Measurements from ENCODE around the gene ABCC3.

DNA sequence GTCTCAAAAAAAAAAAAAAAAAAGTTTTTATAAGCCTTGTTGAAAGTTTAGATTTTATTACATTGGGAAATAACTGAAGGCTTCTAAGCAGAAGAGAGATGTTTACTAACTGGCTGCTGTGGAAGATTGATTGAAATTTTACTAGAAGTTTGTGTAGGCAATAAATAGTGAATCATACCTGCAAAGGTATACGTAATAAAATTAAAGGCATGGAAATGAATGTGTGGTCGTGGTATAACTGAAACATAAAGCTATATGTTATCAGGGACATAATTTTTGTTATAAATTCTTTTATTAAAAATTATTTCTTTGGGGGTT, 93.4 kb downstream of the ABCC3 start:
- TF ChIP-seq, protein P1, sequence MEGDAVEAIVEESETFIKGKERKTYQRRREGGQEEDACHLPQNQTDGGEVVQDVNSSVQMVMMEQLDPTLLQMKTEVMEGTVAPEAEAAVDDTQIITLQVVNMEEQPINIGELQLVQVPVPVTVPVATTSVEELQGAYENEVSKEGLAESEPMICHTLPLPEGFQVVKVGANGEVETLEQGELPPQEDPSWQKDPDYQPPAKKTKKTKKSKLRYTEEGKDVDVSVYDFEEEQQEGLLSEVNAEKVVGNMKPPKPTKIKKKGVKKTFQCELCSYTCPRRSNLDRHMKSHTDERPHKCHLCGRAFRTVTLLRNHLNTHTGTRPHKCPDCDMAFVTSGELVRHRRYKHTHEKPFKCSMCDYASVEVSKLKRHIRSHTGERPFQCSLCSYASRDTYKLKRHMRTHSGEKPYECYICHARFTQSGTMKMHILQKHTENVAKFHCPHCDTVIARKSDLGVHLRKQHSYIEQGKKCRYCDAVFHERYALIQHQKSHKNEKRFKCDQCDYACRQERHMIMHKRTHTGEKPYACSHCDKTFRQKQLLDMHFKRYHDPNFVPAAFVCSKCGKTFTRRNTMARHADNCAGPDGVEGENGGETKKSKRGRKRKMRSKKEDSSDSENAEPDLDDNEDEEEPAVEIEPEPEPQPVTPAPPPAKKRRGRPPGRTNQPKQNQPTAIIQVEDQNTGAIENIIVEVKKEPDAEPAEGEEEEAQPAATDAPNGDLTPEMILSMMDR (IDR thresholded peaks at IDR 0.05; ENCODE audit: insufficient read depth, low read length) = no peak
- no peak for TF ChIP-seq POLR2AphosphoS5 (IDR thresholded peaks at IDR 0.05; ENCODE audit: low read depth)
- TF ChIP-seq, protein P2, sequence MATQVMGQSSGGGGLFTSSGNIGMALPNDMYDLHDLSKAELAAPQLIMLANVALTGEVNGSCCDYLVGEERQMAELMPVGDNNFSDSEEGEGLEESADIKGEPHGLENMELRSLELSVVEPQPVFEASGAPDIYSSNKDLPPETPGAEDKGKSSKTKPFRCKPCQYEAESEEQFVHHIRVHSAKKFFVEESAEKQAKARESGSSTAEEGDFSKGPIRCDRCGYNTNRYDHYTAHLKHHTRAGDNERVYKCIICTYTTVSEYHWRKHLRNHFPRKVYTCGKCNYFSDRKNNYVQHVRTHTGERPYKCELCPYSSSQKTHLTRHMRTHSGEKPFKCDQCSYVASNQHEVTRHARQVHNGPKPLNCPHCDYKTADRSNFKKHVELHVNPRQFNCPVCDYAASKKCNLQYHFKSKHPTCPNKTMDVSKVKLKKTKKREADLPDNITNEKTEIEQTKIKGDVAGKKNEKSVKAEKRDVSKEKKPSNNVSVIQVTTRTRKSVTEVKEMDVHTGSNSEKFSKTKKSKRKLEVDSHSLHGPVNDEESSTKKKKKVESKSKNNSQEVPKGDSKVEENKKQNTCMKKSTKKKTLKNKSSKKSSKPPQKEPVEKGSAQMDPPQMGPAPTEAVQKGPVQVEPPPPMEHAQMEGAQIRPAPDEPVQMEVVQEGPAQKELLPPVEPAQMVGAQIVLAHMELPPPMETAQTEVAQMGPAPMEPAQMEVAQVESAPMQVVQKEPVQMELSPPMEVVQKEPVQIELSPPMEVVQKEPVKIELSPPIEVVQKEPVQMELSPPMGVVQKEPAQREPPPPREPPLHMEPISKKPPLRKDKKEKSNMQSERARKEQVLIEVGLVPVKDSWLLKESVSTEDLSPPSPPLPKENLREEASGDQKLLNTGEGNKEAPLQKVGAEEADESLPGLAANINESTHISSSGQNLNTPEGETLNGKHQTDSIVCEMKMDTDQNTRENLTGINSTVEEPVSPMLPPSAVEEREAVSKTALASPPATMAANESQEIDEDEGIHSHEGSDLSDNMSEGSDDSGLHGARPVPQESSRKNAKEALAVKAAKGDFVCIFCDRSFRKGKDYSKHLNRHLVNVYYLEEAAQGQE (IDR thresholded peaks at IDR 0.05; ENCODE audit: insufficient replicate concordance, low read depth) = no peak
- TF ChIP-seq SPI1 (IDR thresholded peaks at IDR 0.05; ENCODE audit: borderline replicate concordance, low read depth) = no peak
- no peak for TF ChIP-seq GABPA (IDR thresholded peaks at IDR 0.05; ENCODE audit: low read depth)

All from HL-60 (cell line).